Measurements from ENCODE around the gene ADAMTS18.

GRCh38 chr16:77433146-77433545 is 1.7 kb downstream of the ADAMTS18 start:
- TF ChIP-seq, protein P1, sequence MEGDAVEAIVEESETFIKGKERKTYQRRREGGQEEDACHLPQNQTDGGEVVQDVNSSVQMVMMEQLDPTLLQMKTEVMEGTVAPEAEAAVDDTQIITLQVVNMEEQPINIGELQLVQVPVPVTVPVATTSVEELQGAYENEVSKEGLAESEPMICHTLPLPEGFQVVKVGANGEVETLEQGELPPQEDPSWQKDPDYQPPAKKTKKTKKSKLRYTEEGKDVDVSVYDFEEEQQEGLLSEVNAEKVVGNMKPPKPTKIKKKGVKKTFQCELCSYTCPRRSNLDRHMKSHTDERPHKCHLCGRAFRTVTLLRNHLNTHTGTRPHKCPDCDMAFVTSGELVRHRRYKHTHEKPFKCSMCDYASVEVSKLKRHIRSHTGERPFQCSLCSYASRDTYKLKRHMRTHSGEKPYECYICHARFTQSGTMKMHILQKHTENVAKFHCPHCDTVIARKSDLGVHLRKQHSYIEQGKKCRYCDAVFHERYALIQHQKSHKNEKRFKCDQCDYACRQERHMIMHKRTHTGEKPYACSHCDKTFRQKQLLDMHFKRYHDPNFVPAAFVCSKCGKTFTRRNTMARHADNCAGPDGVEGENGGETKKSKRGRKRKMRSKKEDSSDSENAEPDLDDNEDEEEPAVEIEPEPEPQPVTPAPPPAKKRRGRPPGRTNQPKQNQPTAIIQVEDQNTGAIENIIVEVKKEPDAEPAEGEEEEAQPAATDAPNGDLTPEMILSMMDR (IDR thresholded peaks at IDR 0.05) = no peak
- no peak for TF ChIP-seq POLR2A (IDR thresholded peaks at IDR 0.05)
